GM18907 (cell line): Measurements from ENCODE around the gene ERG28.
A peak's percentile ranks its signal among the peaks of the same experiment; 100 is the strongest.

ENCODE experiments used
- ATAC-seq: cut with Tn5 transposase; IDR thresholded peaks from one replicate; pipeline ENCODE4 v1.9.1; 2021; ENCODE audit warnings: mild to moderate bottlenecking, moderate library complexity; ENCODE audit not compliant: unreplicated experiment

Gene ERG28

DNA sequence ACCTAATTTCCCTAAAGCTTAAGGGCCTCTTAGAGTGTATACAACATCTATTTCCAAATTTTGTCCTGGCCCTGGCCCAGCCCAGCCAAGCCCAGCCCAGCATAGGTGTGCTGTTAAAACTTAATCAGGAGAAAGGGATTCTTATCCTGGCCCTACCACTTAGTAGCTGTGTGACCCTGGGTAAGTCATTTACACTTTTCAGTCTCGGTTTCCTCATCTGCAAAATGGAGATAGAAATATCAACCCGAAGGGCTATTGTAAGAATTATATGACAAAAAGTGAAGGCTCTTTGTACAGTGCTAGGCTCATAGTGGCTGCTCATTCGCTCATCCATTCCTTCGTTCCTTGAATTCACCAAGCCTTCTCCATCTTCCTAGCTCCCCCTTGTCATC is 442 bp downstream of the ERG28 start:
- ATAC-seq = no peak

DNA sequence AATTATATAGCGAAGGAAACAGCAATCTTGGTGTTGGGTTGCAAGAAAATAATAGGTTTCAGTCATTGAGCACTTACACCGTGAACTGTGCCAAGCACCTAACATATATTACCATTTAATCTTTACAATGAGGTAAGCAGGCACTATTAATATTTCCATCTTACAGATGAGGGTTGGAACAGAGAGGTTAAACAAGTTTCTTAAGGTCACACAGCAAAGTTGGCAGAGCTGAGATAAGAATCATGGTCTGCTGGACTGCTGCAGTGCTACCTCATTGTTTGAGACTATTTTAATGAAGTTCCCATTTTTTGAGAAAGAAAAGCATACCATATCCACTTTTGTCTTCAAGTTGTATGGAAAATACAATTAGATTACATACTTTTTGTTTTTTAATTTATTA is 1.7 kb downstream of the ERG28 start:
- ATAC-seq = no peak

DNA sequence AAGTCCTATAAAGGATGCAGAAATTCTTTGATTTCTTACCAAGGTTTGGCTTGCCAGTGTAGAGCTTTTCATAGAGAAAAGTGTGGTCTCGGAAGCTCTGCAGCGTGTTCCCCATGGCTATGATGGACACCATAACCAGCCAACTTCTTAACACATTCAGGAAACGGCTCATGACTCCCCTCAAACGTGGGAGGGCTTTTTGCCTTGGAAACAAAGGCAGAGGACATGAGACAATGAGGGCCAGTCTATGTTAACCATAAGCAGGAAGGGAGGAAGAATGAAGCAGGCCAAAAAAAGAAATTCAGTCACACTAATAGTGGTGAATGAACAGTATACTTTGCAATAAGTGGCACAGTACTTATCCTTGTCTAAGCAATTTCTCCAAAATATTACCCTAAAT is 3.3 kb downstream of the ERG28 start:
- ATAC-seq = no peak

DNA sequence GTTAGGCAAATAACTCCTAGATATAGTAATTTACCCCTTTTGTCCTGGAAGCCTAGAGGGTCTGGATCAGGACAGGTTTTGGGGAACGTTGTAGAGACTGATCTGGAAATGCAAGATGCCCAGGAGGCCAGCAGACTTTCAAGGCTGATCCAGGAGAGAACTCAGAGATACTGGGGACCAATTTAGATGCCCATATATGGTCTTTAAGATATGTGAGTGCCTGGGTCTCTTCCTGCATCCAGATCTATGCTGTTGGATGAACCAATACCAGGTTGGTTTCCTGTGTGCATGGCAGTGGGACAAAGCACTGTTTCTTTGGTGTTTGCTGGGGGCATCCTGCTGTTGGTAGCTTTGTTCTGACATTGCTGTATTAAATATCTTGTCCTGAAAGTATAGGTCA is 5.4 kb downstream of the ERG28 start:
- no peak for ATAC-seq

DNA sequence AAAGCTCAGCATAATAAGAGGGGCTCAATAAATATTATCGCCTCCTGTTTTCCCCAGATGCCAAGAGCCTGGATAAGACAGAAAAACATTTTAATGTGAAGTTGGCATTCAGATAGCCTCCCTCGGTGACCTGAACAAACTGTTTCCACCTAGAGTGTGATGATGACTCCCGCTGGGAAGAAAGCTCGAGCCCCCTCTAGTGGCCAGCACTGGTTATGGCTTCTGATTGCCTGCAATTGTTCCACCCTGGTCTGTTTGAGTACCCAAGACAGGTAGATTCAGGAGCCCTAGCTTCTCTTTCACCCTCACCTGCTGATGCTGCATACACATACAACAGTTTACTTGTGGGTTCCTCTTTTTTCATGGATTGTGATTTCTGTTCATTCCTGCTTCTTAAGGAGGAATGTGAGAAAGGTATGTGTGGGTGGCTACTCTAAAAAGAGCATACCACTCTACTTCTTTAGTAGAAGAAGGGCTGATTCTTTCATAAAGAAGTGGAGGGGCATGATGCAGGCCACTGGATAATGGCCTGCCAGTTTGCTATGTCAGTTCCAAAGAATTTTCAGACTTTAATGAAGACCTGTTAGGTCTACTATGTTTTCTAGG is 6.4 kb downstream of the ERG28 start:
- peak; percentile 76 for ATAC-seq

DNA sequence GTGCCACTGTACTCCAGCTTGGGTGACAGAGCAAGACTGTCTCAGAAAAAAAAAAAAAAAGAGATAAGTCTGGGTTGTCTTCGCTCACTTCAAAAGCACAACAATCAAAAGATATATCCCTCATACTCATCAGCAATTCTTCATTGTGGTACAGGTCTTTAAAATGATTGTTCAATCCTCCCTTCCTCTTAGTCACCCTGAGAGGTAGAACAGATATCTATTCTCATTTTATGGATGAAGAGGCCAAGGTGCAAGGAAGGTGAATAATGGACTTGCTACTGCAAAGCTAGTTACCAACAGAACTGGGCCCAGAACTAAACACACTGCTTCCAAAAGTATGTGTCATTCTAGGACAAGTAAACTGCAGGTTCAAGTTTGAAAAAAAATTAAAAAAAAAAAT is 7.1 kb downstream of the ERG28 start:
- no peak for ATAC-seq

DNA sequence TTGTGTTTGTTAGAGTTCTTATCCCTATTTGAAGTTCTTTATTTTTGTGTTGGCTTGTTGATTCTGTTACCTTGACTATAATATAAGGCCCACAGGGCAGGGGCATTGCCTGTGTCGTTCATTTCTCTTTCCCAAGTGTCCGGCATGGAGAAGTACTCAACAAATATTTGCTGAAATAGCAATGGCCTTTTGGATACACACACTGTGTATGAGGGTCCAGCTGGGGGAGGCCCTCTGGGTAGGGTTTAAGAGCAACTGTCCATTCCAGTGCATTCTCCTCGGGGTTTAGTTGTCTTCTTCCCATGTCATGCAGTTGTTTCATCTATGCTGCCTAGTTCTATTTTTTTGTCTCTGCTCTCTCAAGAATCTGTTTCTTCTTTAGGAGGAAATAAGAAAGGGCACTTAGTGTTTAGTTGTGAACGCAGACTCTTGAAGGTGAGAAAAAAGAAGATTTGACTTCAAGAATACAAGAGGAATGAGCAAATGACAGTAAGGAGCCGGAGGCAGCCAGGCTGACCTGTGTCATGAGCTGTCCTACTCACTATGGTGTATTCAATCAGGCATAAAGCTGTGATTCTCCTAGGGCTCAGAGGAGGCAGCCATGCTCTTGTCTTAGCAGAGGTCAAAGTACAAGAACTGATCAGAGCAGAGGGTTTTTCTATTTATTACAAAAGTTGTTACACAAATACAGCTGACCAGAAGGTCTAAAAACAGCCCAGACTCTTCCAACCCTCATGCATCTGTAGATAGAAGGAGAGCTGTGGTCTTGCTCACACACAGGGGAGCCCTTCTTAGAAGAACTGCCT is 10.2 kb downstream of the ERG28 start:
- no peak for ATAC-seq

DNA sequence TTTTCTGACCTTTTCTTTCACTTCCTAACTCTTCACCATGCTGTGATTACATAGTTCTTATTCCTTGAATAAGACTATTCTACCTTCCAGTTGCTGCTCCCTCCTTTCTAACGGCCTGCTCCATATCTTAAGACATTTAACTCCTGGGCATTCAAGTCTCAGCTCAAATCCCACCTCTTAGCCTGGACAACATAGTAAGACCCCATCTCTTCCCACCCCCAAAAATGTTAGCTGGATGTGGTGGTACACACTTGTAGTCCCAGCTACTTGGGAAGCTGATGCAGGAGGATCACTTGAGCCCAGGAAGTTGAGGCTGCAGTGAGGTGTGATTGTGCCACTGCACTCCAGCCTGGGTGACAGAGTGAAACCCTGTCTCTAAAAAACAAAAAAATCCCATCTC is 10.9 kb downstream of the ERG28 start:
- no peak for ATAC-seq

DNA sequence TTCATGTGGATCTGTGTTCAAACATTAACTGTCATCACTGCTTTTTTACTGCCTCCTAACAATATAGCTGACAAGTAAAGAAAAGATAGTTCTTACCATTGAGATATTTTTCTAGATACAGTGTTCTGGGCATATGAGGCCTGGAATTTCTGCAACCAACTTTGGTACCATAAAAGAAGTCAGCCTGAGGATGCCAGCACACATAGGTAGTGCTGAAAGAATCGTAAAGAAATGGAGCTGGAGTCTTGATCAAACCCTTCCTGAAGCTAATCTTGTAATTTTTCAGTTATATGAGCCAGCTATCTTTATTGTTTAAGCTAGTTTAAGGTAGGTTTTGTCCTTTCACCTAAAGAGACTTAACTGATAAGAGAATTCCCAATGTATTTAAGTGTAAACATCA is 11.3 kb downstream of the ERG28 start:
- ATAC-seq = no peak

DNA sequence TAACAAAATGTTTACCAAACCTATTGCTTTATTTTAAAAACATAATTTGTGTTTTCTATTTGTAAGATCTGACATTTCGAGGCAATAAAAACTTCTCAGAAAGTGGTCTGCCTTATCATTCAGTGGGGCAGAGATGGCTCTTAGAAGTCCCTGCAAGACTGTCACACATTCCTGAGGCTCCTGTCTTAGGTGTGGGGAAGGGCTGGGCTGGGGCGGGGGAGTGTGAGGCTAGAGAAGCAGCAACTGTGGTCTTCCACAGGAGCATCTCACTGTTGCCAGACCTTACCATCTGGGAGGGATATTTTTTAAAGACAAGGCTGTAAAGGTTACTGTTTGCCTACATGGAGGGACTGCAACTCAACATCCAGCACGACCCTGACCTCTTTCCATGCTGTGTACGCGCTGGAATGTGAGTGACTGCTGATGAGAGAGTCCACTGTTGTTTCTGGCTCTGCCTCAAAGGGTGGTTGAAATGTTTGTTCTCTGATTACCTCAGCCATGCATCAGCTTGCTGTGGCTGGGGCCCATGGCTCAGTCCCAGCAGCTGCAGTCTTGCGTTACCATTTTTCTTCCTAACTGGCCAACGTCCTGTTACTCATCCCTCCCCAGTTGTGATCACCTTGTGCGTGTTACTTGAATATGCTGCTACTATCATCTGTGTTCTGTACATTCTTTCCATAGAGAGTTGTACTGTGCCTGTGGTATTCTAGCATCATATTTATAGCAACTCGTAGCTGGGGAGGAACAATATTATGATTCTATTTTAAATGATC is 12.4 kb downstream of the ERG28 start:
- ATAC-seq = no peak

DNA sequence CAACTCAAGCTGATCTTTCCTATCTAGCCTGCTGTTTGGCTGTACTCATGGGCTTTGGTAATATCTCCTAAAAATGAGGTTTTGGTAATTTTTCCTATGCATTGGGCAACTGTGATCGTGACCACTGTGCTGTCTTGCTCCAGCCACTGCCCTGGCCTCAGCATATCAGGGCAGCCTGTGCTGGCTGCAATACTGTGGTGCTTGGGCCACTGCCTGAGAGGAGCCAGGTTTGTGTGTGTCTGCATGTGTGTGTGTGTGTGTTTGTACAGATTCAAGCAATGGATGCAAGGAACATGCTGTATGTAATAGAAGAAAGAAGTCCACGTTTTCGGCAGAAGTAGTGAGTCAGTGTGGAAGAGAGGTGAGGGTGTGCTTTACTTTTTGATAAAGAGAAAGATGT is 13.0 kb downstream of the ERG28 start:
- no peak for ATAC-seq

DNA sequence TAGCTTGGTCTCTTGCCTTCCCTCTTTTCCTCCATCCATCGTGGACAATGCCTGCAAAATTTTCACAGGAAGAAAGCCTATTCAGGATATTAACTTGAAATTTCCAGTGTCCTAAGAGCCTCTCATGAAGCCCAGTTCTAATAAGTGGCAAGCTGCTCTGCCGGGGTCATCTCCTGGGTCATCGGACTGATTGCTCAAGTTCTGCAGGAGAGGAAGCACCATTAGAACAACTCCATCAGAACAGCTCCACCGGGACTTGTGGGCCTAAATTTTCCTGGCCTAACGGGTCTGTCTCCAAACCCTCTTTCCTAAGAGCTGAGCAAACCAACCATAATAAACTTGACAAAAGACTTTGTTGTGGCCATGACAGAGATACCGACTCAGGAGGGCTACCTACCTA is 13.9 kb downstream of the ERG28 start:
- no peak for ATAC-seq

DNA sequence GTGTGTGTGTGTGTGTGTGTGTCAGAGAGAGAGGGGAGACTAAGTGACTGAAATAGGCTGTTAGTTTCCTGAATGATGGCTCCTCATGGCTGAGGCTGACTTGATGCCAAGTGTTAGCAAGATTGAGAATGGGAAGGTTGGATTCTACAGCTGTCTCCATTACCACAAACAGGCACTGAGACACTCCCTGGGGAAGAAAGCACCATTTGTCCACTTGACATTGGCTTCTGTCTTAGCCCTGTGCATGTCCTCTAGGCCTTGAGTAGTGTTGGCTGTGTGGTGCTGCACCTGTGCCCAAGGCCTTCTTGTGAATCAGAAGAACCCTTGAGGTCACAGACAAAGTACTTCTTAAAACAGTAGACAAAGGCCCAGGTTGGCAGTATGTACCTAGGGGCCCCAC is 15.6 kb downstream of the ERG28 start:
- ATAC-seq = no peak

DNA sequence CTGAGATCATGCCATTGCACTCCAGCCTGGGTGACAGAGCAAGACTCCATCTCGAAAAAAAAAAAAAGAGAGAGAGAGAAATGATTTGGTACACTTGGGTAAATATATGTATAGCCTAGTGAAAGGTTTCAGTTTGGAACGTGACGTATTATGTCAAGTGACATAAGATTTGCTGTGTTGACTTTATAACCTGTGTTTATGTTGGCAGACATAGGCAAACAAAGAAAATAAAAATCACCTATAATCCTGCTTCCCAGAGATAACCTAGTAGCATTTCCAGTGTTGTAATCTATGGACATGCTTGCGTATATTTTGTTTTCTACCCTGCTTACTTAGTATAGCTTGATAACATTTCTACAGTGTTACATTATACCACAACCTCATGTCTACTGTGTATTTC is 16.7 kb downstream of the ERG28 start:
- no peak for ATAC-seq

DNA sequence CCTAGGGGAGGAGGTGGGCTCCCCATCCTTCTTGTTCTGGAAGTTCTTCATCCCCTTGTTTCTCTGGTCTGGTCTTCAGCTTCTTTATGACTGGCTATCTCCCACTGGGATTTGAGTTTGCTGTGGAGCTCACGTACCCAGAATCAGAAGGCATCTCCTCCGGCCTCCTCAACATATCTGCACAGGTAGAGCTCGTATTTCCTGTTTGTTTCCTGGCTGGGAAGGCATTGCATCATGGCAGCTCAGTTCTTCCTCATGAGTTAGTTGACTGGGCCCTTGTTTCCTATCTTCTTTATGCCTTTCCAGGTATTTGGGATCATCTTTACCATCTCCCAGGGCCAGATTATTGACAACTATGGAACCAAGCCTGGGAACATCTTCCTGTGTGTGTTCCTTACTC is 19.8 kb downstream of the ERG28 start:
- no peak for ATAC-seq

DNA sequence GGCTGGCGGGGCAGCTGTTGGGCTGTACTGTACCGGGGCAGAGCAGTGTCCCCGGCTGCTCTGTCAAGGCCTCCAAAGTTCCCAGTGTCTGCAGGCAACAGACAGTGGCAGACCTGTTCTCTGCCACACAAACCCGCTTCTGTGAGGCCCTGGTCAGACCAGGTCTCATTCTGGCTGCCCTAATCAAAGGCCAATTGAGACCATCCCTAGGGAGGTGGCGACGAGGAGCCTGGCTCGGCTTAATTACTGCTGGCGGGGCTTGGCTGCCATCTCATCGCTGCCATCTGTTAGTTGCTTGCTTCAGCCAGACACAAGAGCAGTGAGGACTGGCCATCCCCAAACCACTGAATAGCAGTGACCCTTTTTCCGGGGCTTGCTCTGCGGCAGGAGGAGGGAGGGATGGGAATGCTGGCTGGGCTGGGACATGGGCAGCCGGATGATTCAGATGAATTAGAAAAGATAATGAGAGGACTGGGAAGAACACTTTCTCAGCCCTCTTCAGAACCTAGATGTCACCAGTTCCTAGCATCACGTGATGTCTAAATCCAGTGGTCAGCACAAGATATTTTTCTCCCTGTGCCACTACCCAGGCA is 24.5 kb downstream of the ERG28 start:
- no peak for ATAC-seq

DNA sequence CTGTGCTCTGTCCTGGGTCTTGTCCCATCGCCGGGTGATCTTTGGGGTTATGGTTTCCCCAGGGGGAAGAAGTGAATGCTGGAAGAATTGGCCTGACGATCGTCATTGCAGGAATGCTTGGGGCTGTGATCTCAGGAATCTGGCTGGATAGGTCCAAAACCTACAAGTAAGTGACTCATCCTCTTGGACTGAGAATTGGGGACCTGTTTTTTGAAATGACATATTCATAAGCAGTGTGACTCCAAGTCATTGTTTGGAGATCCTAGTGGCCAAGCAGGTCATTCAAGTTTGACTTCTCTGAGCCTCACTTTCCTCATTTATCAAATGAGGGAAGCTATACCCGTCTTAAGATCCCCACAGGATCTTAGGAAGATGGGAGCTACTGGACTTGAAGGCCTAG is 25.8 kb downstream of the ERG28 start:
- no peak for ATAC-seq

DNA sequence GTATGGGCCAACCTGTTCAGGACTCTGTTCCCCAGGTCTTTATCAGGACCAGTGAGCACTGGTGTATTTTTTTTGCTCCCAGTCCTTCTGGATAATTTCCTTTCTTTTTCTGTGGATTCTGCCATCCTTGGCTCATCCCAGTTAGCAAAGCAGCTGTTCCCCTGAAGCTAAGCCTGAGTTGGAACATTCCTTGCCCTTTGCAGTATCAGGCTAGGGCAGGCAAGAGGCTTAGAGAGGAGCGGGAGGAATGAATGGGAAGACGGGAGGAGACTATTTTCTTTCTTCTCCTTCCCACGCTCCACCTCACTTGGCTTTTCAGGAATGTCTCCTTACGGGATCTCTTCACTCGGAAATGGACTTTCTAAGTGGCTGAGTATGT is 29.2 kb downstream of the ERG28 start:
- ATAC-seq = no peak

DNA sequence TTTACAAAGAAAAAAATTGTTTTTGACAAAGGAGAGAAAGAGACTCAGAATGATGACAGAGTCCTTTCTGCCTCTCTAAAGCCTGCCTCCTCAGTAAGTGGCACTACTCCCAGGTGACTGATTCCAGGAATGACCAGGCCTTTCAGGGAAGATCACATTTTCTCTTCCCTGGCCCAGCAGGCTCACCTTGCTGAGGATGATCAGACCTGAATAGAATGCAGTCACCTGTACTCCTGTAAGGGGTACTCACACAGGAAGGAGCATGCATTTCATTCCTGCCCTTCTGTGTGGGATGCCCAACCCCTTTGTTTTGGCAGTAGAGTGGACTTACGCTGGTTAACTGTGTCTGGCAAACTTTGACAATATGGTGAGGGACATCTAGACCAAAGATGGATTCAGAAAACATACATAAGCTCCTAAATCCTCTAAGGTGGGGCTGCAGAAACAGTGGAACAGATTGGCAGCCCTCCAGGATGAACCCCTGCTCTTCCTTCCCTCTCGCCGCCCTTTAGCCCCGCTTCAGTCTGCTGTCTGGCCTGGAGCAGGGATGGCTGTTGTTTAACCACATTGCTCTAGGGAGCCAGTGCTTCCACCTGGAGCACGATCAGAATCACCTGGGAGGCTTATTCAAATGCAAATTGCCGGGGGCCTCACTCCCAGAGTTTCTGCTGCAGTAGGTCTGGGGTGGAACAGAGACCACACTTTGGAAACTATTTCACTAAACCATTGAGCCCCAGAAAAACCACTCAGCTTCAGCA is 29.8 kb downstream of the ERG28 start:
- no peak for ATAC-seq

DNA sequence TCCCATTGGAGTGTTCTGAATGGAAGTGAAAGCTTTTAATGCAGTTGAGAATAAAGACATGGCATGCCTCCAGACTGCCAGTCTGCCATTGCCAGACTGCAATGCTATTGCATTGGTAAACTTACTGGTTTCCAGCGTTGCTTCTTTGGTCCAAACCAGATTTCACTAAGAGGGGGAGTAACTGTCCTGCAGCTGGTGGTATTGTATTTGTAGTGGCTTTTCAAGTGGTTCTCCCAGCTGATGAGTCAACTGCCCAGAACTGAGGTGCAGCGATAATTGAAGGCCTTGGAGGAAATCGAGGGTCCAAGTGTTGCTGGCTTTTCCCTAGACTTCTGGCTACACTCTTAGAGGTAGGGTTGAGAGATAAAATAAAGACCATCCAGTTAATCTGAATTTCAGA is 31.9 kb downstream of the ERG28 start:
- ATAC-seq = no peak

DNA sequence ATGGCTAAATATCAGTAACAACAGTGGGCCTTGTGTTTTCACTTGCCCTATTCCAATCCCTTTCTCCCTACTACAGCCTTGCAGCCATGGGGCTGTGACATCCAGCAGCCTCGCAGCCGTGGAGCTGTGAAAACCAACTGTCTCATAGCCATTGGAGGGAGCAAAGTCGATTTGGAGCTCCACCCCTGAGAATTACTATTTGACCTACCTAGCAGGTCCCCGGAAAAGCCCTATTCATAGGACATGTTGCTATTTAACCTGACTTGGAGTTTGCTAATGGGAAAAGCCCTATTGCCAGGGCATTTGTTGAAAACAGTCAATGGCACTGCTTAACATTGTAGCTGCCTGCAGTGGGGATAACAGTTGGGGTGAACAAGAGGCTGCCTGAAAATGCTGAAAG is 33.3 kb downstream of the ERG28 start:
- no peak for ATAC-seq
